Smooth muscle cell of the brain vasculature (primary cell): ENCODE measurements around the gene ARHGAP32.

ENCODE experiments used
- DNase-seq: peaks from one replicate; pipeline ENCODE4 v3.0.0-alpha.2; 2012; ENCODE audit warnings: low read depth, low spot score

ARHGAP32 gene

GRCh38 chr11:129115652-129116586 is 76.2 kb downstream of the ARHGAP32 start:
- no peak for DNase-seq

- no peak for DNase-seq
Measured at GRCh38 chr11:129109701-129110100, 82.4 kb downstream of the ARHGAP32 start.

- no peak for DNase-seq
Measured at GRCh38 chr11:129106788-129107187, 85.3 kb downstream of the ARHGAP32 start.

- DNase-seq, result no peak
Measured at GRCh38 chr11:129102756-129103155, 89.4 kb downstream of the ARHGAP32 start.

GRCh38 chr11:129102225-129102624 is 89.9 kb downstream of the ARHGAP32 start:
- no peak for DNase-seq

DNA sequence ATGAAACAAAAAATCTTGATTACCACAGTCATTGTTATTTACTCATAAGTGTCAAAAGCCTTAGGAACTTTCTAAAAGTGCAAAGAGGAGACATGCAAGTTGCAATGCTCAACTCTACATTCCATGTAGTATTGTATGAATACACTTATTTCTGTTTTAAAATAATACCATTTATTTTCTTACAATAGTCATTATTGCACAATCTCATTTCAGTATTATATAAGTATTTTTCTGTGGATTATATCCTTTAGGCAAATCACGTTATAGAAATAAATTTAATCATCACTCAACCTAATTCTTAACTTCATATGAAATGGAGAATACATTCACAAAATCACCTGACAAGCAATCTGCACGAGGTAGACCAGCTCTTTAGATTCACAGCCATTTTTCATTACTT is 98.8 kb downstream of the ARHGAP32 start:
- DNase-seq, result no peak

DNA sequence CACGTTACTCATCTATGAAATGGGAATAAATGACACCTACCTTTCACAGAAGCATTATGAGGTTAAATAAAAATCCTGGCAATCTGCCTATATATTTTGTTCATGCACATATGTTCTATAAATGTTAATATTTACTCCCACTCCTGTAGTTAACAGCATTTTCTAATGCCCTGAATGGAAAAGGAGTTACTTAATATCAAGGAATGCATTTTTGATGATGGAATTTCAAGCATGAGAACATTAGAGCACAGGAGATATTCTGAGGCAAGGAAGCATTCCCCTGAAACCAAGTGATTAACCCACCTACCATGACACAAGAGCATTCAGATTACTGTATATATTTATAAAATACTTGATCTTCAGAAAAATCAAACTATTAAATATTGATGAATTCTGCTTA is 102.1 kb downstream of the ARHGAP32 start:
- no peak for DNase-seq

GRCh38 chr11:129089279-129089678 is 102.8 kb downstream of the ARHGAP32 start:
- no peak for DNase-seq

DNA sequence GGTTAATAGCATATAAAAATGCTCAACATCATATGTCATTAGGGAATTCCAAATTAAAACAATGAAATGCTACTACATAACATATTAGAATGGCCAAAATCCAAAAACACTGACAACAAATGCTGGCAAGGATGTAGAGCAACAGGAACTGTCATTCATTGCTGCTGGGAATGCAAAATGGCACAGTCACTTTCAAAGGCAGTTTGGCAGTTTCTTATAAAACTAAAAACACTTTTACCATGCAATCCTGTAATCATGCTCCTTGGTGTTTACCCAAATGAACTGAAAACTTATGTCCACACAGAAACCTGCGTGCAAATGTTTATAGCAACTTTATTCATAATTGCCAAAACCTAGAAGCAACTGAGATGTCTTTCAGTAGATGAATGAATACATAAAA is 105.1 kb downstream of the ARHGAP32 start:
- DNase-seq, result no peak

GRCh38 chr11:129077191-129077590 is 114.9 kb downstream of the ARHGAP32 start:
- no peak for DNase-seq

DNA sequence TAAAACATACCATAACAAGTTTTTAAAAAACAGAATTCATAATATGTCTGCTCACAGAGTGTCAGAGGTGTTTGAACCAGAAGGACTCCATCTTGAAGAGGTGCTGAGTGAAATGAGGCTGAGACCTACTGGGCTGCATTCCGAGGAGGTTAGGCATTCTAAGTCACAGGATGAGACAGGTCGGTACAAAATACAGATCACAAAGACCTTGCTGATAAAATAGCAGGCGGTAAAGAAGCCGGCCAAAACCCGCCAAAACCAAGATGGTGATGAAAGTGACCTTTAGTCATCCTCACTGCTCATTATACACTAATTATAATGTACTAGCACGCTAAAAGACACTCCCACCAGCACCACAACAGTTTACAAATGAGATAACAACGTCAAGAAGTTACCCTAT is 116.4 kb downstream of the ARHGAP32 start:
- DNase-seq, result no peak

- no peak for DNase-seq
Measured at GRCh38 chr11:129067454-129067853, 124.7 kb downstream of the ARHGAP32 start.

DNA sequence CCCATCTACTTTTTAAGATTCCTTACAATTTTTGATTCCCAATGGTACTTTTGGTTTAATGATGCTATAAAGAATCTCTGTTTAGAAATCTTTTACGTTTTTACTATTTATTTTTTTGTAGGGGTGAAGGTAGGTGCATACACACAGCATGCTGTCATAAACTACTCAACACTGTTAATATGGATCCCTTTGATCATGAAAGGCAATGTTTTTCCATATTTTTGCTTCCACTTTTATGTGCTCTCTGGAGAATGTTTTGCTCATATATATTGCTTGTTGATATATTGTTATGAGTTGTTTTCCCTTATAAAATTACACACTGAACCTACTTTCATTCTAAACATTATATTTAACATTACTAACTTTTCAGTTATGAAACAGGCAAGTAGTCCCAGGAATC is 125.9 kb downstream of the ARHGAP32 start:
- no peak for DNase-seq

DNA sequence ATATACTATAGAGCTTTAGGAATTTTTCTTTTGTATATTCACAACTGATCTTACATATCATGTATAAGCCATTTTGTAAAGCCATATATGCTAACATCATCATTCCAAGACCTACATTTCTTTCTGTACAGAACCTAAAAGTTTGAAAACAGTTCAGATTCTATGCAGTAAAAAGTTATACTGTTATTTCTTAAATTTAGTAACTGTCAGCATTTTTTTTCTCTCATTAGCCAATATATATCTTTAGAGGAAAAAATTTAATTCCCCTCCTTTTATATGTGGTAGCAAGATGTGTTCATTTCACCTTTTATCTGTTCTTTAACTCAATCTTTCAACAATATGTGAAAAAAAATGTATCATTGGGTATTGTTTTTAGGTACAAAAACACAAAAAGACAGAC is 129.0 kb downstream of the ARHGAP32 start:
- DNase-seq, result no peak

- DNase-seq, result no peak
Measured at GRCh38 chr11:129061492-129062230, 130.5 kb downstream of the ARHGAP32 start.

- DNase-seq, result no peak
Measured at GRCh38 chr11:129056916-129057315, 135.2 kb downstream of the ARHGAP32 start.

DNA sequence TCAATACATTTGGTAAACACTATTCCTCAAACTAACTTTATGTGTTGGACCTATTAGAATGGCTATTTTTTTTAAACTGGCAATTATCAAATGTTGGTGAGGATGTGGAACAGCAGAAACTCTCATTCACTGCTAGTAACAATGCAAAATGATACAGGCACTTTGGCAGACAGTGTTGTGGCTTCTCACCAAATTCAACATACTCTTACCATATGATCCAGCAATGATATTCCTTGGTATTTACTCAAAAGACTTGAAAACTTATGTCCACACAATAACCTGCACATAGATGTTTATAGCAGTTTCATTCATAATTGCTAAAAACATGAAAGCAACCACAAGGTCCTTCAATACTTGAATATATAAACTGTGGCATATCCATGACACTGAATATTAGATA is 136.9 kb downstream of the ARHGAP32 start:
- no peak for DNase-seq

- DNase-seq, result no peak
Measured at GRCh38 chr11:129048911-129049310, 143.2 kb downstream of the ARHGAP32 start.

GRCh38 chr11:129045150-129045549 is 147.0 kb downstream of the ARHGAP32 start:
- no peak for DNase-seq

DNA sequence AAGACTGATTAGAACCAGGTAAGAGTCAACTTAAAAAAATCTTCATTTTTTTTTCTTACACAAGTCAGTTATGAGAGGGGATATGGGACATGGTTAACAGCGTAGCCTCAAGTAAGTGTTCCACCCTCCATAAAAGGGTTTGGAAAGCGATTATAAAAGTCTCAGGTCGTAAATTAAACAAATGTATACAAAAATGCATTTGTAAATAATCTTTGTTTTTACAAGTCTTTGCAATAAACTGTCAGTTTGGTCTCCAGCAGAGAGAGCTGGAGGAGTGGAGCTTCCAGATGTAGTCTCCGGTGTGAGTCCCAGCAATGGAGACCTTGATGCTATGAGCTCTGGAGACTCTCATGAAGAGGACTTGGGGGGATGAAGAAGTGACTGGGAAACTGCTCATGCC is 149.6 kb downstream of the ARHGAP32 start:
- no peak for DNase-seq

GRCh38 chr11:129041611-129042018 is 150.5 kb downstream of the ARHGAP32 start:
- DNase-seq, result no peak

- DNase-seq, result no peak
Measured at GRCh38 chr11:129040934-129041333, 151.2 kb downstream of the ARHGAP32 start.

DNA sequence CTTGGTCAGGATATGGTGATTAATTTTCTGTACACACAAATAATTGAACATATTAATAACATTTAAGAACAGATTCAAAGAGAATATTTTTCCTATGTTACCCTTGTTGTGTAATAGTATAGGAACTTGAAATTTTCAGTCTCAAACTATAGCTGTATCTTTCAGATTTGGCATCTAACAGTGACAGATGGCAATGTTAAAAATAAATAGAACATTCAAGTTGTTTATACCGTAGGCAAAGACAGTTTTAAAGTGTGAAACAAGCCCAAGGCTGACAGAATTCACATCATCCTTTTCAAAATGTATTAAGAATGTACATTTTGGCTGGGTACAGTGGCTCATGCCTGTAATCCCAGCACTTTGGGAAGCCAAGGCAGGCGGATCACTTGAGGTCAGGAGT is 156.9 kb downstream of the ARHGAP32 start:
- no peak for DNase-seq
